GM12892 (cell line): ENCODE measurements around the gene PARD3.

ENCODE experiments used
- POLR2AphosphoS5 ChIP-seq: IDR thresholded peaks from 2 replicates; pipeline ENCODE4 v1.6.1; 2011; ENCODE audit warnings: low read depth, low read length, control low read depth
- TAF1 ChIP-seq: IDR thresholded peaks from 2 replicates; pipeline ENCODE4 v1.6.1; 2011; ENCODE audit warnings: low read depth, mild to moderate bottlenecking, control low read depth, low read length, borderline replicate concordance

DNA sequence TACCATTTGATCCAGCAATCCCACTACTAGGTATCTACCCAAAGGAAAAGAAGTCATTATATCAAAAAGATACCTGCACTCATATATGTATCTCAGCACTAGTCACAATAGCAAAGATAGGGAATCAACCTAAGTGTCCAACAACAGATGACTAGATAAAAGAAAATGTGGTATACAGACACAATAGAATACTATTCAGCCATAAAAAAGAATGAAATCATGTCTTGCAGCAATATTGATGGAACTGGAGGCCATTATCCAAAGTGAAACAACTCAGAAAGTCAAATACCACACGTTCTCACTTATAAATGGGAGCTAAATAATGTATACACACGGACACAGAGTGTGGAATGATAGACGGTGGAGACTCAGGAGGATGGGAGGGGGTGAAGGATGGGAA lies 146.0 kb downstream of the PARD3 start:
- no peak for TF ChIP-seq POLR2AphosphoS5
- no peak for TF ChIP-seq TAF1
